SJCRH30 (cell line): ENCODE results near the gene IPO13. TPM values are rescaled to one million over a fixed set of nuclear protein-coding genes. Genes with fewer than 3 reads are reported as not detected.
A peak's percentile ranks its signal among the peaks of the same experiment; 100 is the strongest.

Experiments
- DNase-seq, 2 experiments: peaks; one replicate each; pipeline ENCODE4 v3.0.0-alpha.2; 2015 to 2020
- H3K27ac ChIP-seq: fragments of 250-450 bp; sonication (Bioruptor Pico); 2 replicates; pipeline ENCODE4 v1.5.1; 2020; ENCODE audit warnings: mild to moderate bottlenecking, moderate library complexity
- H3K27me3 ChIP-seq: fragments of 250-450 bp; sonication (Bioruptor Pico); 2 replicates; pipeline ENCODE4 v1.5.1; 2020; ENCODE audit warnings: mild to moderate bottlenecking, moderate library complexity
- H3K36me3 ChIP-seq: fragments of 250-450 bp; sonication (Bioruptor Pico); 2 replicates; pipeline ENCODE4 v1.5.1; 2020; ENCODE audit warnings: mild to moderate bottlenecking, moderate library complexity
- H3K4me1 ChIP-seq: fragments of 250-450 bp; sonication (Bioruptor Pico); 2 replicates; pipeline ENCODE4 v1.5.1; 2020; ENCODE audit warnings: mild to moderate bottlenecking, moderate library complexity
- H3K4me3 ChIP-seq: fragments of 250-450 bp; sonication (Bioruptor Pico); 2 replicates; pipeline ENCODE4 v1.5.1; 2020; ENCODE audit warnings: mild to moderate bottlenecking, moderate library complexity
- H3K9me3 ChIP-seq: fragments of 250-450 bp; sonication (Bioruptor Pico); replicated peaks from 2 replicates; pipeline ENCODE4 v1.5.1; 2020; ENCODE audit warnings: mild to moderate bottlenecking, moderate library complexity
- total RNA-seq: library from RNA; depleted of rRNA; stranded (reverse); fragments of >200 nt; shearing (Covaris generic); gene quantifications from 2 replicates; pipeline ENCODE4 v1.2.3, GENCODE V29; 2014; rRNA removed

IPO13 gene, protein sequence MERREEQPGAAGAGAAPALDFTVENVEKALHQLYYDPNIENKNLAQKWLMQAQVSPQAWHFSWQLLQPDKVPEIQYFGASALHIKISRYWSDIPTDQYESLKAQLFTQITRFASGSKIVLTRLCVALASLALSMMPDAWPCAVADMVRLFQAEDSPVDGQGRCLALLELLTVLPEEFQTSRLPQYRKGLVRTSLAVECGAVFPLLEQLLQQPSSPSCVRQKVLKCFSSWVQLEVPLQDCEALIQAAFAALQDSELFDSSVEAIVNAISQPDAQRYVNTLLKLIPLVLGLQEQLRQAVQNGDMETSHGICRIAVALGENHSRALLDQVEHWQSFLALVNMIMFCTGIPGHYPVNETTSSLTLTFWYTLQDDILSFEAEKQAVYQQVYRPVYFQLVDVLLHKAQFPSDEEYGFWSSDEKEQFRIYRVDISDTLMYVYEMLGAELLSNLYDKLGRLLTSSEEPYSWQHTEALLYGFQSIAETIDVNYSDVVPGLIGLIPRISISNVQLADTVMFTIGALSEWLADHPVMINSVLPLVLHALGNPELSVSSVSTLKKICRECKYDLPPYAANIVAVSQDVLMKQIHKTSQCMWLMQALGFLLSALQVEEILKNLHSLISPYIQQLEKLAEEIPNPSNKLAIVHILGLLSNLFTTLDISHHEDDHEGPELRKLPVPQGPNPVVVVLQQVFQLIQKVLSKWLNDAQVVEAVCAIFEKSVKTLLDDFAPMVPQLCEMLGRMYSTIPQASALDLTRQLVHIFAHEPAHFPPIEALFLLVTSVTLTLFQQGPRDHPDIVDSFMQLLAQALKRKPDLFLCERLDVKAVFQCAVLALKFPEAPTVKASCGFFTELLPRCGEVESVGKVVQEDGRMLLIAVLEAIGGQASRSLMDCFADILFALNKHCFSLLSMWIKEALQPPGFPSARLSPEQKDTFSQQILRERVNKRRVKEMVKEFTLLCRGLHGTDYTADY
- 15.4 and 17.7 TPM in 2 replicates for total RNA-seq

DNA sequence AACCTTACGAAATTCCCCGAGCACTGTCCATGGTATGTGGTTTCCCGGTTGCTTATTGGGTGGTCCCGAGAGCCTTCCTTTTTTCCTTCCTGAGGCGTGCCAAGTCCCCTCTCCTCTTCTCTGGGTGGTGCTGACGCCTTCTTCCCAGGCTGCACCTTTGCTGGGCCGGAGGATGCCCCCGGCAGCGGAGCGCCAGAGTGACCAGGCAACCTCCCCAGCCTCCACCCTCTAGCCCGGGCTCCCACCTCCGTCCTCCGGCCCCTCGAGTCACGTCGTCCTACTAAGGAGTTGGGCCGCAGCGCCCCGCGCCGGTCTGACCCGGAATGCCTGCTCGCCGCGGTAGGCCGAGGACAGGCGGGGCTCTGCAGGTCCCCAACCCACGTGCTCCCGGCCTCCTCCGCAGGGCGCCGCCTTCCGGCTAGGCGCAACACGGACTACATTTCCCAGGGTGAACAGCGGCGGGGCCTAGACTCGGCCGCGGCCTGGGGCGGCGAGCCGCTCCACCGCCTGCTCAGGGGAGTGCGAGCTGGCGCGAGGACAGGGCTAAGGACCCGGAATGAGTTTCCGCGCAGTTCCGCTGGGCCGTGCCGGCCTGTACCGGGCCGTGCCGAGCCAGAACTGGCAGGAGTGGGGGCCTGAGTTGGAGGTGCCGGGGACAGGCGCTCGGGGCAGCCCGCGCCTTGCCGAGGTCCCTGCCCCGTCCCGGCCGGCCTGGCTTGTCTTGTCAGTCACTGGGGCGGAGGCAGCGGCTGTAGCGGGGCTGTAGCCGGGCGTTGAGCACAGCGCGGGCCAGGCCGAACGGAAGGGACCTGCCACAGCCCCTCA, at the start of gene IPO13:
Gene IPO13, plus strand, starts transcription at position 715 of the 825 bp plus-strand sequence. CDS start 651 bp downstream, outside the sequence.
- Histone ChIP-seq H3K27ac (peak within 1 kb of the TSS; percentile 99), H3K4me3 (peak within 1 kb of the TSS; percentile 69), H3K4me1 (no peaks in the 10 kb centered on the region; the same call in 1 of the 2 replicates), H3K36me3 (no peaks in the 10 kb centered on the region), H3K9me3 (no peaks in the 10 kb centered on the region), H3K27me3 (no peaks in the 10 kb centered on the region)
- peak; percentile 98 for DNase-seq

DNA sequence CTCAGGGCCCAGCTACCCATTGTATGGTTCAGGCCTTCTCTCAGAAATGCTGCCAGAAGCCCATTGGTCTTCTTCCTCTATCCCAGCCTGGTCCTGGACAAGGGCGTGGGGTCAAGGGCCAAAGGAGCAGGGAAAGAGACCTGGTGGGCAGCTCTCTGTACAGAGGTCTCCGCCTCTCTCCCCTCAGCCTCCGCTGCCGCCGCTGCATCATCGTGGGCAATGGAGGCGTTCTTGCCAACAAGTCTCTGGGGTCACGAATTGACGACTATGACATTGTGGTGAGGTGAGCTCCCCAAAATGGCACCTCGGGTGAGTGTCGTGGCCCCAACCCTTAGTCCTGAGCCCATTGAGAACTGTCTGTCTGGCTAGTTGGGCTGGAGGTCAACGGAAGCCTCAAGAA, 47.8 kb upstream of the IPO13 start:
- Histone ChIP-seq H3K27ac (no peak overlapping the region), H3K9me3 (no peaks in the 10 kb centered on the region), H3K4me3 (no peak overlapping the region), H3K36me3 (no peaks in the 10 kb centered on the region; the same call in 1 of the 2 replicates), H3K27me3 (no peaks in the 10 kb centered on the region), H3K4me1 (peaks cover 8% of the 10 kb centered on the region; the same call in 1 of the 2 replicates)
- DNase-seq = no peak

DNA sequence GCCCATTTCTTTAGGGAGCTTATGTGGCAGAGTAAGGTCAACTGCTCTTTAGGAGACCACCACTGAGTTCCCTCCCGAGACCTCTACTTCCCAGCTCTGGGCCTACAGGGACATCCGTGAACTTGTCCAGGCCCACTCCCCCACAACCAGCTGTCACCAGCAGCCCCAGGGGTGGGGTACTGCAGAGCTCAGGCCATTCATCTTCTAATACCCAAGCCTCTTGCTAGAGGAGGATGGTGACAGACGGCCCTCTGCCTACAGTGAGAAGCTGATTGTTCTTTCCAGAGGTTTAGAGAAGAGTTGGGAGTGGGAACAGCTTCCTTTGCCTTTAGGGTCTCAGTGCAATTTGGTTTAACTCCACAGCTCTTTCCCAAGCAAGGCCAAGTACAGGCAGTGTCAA, 46.4 kb upstream of the IPO13 start:
- Histone ChIP-seq H3K9me3 (no peaks in the 10 kb centered on the region), H3K4me3 (no peak overlapping the region), H3K27me3 (no peaks in the 10 kb centered on the region), H3K4me1 (peaks cover 8% of the 10 kb centered on the region; the same call in 1 of the 2 replicates), H3K27ac (no peak overlapping the region), H3K36me3 (no peaks in the 10 kb centered on the region; the same call in 1 of the 2 replicates)
- no peak for DNase-seq

DNA sequence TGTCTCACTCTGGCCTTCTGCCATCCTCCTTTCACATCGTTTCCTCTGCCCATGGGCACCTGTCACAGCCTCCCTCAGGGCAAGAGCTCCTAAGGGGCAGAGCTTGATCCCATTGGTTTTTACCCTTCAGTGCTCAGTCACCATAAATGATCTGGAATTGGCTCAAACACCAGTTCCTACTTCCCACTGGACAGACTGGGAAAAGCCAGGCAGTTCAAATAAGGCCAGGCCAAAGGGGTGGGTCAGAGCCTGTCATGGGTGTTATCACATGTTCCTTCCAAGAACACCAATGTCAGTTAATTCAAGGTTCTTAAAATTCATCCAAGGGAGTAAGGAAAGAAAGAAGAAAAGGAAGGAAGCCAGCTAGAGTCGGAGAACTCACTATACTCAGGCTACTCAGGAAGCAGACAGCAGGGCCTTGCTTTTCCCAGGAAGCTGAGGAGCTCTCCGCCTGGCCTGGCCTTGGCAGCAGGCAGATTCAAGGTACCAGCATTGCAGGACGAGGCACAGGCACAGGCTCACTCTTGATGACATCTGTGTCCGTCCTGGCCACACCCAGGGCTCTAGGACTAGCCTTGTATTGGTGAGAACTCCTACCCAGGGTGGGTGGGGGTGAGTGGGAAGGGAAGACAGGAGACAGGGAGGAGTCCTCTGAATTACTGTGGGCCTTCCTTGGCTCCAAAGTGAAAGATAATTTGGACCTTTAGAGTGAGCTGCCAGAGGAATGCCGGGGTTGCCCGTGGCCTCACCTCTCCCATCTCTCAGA, 45.4 kb upstream of the IPO13 start:
- no peaks in the 10 kb centered on the region for H3K9me3 ChIP-seq
- no peak for DNase-seq
- peaks cover 8% of the 10 kb centered on the region; the same call in 1 of the 2 replicates for H3K4me1 ChIP-seq
- no peaks in the 10 kb centered on the region; the same call in 1 of the 2 replicates for H3K36me3 ChIP-seq
- no peak overlapping the region for H3K27ac ChIP-seq
- no peaks in the 10 kb centered on the region for H3K27me3 ChIP-seq
- H3K4me3 ChIP-seq = no peak overlapping the region

DNA sequence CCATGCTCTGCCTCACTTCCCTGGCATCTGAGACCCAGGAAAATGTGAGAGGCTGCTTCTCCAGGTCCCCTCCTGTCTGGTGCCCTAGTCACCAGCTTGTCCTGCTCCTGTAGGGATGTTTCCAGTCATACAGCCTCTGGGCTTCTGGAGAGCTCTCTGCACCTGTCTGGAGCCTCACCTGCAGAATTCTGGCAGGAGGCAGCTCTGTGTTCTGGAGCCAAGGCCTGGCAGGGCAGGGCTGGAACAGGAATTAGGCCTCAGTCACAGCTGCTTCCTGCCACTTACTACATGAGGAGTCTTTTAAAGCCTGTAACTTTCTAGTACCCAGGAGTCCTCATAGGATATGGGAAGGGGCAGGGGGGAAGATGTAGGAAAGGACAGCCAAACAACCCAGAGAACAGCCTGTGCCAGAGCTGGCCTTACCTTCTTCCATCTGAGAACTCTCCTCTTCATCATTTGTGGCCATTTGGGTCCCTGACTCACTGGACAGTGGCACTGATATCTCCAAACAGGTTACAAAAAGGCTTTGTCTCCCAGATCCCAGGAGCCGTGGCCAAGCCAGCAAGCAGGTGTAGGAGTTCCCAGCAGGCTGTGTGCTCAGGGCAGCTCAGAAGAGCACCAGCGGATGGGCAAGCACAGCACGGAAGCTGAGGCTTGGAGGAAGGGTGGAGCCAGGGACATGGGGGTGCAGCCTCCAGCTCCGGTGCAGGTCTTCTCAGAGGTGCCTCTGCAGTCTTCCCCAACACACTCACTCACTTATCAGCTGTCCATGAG, 44.5 kb upstream of the IPO13 start:
- DNase-seq = peak in 1 of 2 experiments; percentile 58
- H3K9me3 ChIP-seq = no peaks in the 10 kb centered on the region
- H3K27me3 ChIP-seq = no peaks in the 10 kb centered on the region
- peaks cover 8% of the 10 kb centered on the region; the same call in 1 of the 2 replicates for H3K4me1 ChIP-seq
- no peak overlapping the region for H3K27ac ChIP-seq
- no peaks in the 10 kb centered on the region; the same call in 1 of the 2 replicates for H3K36me3 ChIP-seq
- H3K4me3 ChIP-seq = no peak overlapping the region

DNA sequence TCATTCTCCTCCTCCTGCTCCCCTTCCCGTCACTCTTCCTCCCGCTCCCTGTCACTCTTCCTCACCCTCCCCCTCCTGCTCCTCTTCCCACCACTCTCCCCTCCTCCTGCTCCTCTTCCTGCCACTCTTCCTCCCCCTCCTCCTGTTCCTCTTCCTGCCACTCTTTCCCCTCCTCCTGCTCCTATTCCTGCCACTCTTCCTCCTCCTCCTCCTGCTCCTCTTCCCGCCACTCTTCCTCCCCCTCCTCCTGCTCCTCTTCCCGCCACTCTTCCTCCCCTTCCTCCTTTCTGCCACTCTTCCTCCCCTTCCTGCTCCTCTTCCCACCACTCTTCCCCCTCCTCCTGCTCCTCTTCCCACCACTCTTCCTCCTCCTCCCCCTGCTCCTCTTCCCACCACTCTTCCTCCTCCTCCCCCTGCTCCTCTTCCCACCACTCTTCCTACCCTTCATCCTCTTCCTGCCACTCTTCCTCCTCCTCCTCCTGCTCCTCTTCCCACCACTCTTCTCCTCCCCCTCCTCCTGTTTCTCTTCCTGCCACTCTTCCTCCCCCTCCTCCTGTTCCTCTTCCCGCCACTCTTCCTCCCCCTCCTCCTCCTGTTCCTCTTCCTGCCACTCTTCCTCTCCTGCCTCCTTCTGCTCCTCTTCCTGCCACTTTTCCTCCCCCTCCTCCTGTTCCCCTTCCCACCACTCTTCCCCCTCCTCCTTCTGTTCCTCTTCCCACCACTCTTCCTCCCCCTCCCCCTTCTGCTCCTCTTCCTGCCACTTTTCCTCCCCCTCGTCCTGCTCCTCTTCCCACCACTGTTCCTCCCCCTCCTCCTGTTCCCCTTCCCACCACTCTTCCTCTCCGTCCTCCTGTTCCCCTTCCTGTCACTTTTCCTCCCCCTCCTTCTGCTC, 41.8 kb upstream of the IPO13 start:
- Histone ChIP-seq H3K27ac (no peak overlapping the region), H3K9me3 (no peaks in the 10 kb centered on the region), H3K4me3 (no peak overlapping the region), H3K36me3 (no peaks in the 10 kb centered on the region; the same call in 1 of the 2 replicates), H3K4me1 (peaks cover 8% of the 10 kb centered on the region; the same call in 1 of the 2 replicates), H3K27me3 (no peaks in the 10 kb centered on the region)
- DNase-seq = no peak

DNA sequence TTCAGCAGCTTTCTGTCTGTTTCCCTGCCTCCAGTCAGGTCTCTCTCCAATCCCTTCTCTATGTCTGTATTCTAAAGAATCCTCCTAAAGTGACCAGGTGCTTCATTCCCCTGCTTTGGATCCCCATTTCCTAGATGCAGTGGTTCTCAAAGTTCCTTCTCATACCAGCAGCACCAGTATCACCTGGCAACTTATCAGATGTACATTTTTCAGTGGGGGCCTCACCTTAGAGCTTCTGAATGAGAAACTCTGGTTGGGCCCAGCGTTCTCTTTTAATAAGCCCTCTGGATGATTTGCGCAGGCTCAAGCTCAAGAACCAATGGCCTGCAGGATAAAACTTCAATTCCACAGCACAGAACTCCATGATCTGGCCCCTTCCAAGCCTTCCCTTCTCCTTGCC, 38.5 kb upstream of the IPO13 start:
- H3K27ac ChIP-seq = no peak overlapping the region
- H3K4me1 ChIP-seq = peaks cover 12% of the 10 kb centered on the region
- H3K9me3 ChIP-seq = no peaks in the 10 kb centered on the region
- no peaks in the 10 kb centered on the region for H3K36me3 ChIP-seq
- no peak for DNase-seq
- H3K4me3 ChIP-seq = no peak overlapping the region
- no peaks in the 10 kb centered on the region for H3K27me3 ChIP-seq

DNA sequence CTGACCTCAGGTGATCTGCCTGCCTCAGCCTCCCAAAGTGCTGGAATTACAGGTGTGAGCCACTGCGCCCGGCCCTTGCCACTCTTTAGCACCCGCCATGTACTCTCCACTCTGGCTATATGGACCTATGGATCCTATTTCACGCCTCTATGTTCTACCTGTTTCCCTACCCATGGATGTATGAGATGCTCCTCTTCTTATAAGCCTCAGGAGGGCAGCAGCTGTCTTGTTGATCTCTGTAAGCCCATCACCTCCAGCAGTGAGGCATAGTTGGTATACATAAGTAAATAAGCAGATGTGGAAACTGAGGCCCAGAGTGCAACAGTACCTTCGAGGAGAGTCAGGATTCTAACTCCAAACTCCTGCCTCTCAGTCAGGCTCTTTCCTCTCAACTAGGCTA, 37.9 kb upstream of the IPO13 start:
- no peaks in the 10 kb centered on the region for H3K36me3 ChIP-seq
- no peaks in the 10 kb centered on the region for H3K27me3 ChIP-seq
- H3K9me3 ChIP-seq = no peaks in the 10 kb centered on the region
- no peak overlapping the region for H3K27ac ChIP-seq
- H3K4me3 ChIP-seq = no peak overlapping the region
- peaks cover 19% of the 10 kb centered on the region for H3K4me1 ChIP-seq
- DNase-seq = no peak

DNA sequence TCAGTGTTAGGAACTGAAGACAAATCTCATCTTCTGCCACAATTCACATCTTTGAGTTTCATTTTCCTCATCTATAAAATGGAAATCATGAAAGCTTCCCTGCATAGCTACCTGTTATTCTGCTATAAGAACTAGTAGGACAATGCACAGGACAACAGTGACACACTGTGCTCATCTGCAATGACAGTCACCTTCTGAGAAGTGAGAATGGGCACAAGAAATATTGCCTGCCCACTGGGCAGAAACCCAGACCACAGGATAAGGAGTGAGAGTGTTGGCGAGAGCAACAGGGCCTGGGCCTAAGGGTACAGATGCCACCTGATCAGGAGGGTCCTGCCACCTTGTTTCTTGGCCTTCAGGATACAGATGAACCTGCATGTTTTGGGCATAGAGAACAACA, 36.4 kb upstream of the IPO13 start:
- H3K27me3 ChIP-seq = no peaks in the 10 kb centered on the region
- H3K9me3 ChIP-seq = no peaks in the 10 kb centered on the region
- H3K4me3 ChIP-seq = no peak overlapping the region
- no peaks in the 10 kb centered on the region for H3K36me3 ChIP-seq
- DNase-seq = no peak
- peaks cover 33% of the 10 kb centered on the region for H3K4me1 ChIP-seq
- H3K27ac ChIP-seq = no peak overlapping the region

DNA sequence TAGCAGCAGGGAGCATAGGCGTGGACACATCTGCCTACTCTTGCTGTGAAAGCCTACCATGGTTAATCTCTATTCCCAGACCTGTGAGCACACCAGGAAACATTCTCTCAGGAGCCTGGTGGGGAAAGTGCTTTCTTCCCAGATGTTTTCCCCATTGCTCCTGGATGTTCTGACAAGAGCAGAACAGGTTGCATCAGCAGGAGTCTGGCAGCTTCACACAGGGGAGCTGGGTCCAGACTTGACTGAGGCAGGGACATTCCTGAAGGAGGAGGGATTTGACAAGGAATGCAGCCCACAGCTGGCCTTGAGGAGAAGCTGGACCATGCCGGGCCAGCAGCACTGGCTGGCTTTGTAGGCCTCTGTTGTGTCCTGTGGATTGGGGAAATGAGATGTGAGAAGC, 34.1 kb upstream of the IPO13 start:
- H3K27ac ChIP-seq = peak overlapping the region; percentile 87
- DNase-seq = peak in 1 of 2 experiments; percentile 45

DNA sequence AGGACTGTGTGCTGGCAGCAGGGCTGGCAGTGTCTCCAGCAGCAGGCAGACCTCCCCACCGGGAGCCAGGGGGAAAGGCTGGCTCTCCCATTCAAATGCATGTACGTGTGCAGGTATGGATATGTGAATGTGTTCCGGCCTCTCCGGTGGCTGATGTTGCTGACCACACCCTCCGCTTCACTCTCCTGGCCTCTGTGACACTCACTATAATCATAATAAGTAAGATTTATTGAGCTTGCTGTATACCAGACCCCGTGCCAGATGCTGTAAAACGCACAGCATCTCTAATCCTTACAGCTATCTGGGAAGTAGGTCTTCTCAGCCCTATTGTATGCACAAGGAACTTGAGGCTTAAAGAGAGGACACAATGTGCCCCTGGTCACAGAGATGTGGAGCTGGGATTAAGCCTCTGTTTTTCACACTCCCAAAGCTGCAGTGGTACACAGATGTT, 33.7 kb upstream of the IPO13 start:
- no peak overlapping the region for H3K4me3 ChIP-seq
- no peaks in the 10 kb centered on the region for H3K27me3 ChIP-seq
- H3K4me1 ChIP-seq = peaks cover 46% of the 10 kb centered on the region
- no peaks in the 10 kb centered on the region for H3K36me3 ChIP-seq
- peak in 1 of 2 experiments; percentile 62 for DNase-seq
- H3K9me3 ChIP-seq = no peaks in the 10 kb centered on the region
- H3K27ac ChIP-seq = peak overlapping the region; percentile 87

More for the DNA sequence above, 34.1 kb upstream of the IPO13 start:
- Histone ChIP-seq H3K27me3 (no peaks in the 10 kb centered on the region), H3K4me3 (no peak overlapping the region), H3K9me3 (no peaks in the 10 kb centered on the region), H3K4me1 (peaks cover 46% of the 10 kb centered on the region), H3K36me3 (no peaks in the 10 kb centered on the region)
